Measurements from ENCODE around the gene SAFB2. TPM values are rescaled to one million over a fixed set of nuclear protein-coding genes. Genes with fewer than 3 reads are reported as not detected.

Gene SAFB2
- total RNA-seq, 1 donor from 2014 or later, result 53.3 TPM

DNA sequence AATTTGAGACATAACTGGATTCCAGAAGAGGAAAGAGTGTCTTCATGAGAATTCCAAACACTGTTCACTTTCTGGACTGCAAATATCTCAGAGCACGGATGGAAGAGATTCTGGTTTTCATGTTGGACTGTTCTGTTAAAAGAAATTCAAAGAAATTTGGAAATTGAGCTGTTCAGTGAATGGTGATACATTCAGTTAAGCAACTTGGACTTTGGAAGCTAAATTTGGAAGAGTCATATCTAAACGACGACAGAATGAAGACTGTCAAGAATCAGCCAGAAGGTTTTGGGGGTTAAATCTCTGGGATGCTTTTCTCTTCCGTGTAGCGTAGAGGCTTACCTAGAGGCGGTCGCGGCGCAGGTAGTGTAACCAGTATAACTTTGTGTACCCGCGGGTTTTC, 25.9 kb upstream of the SAFB2 start:
- H3K4me1 Mint-ChIP-seq, result no peaks in the 10 kb centered on the region
- H3K36me3 Mint-ChIP-seq, result peaks cover 58% of the 10 kb centered on the region
- no peak overlapping the region for H3K4me3 ChIP-seq
- H3K27me3 Mint-ChIP-seq (ENCODE audit: insufficient read depth, low read depth), result no peaks in the 10 kb centered on the region
- H3K4me1 ChIP-seq, result no peaks in the 10 kb centered on the region
- H3K4me2 ChIP-seq, result no peak overlapping the region
- no peak overlapping the region for H3K27ac ChIP-seq
- no peak overlapping the region for H3K9ac ChIP-seq
- no peaks in the 10 kb centered on the region for H3K9me3 Mint-ChIP-seq
- H2AFZ ChIP-seq (replicated peaks), result no peak overlapping the region
- no peaks in the 10 kb centered on the region for H3K9me3 ChIP-seq (ENCODE audit: low read depth)
- no peaks in the 10 kb centered on the region for H3K27me3 ChIP-seq
- no peak for DNase-seq (ENCODE audit: low spot score)
- peaks cover 7% of the 10 kb centered on the region for H3F3A ChIP-seq (ENCODE audit: low read depth)
- no peak overlapping the region for H3K4me3 Mint-ChIP-seq
- H3K27ac Mint-ChIP-seq, result no peak overlapping the region
- peaks cover 45% of the 10 kb centered on the region for H3K79me2 ChIP-seq (ENCODE audit: low read depth)
- H4K20me1 ChIP-seq (ENCODE audit: low read depth), result peaks cover 47% of the 10 kb centered on the region
- H3K36me3 ChIP-seq, result peaks cover 18% of the 10 kb centered on the region
- TF ChIP-seq EZH2phosphoT487 (IDR thresholded peaks at IDR 0.05) (no peak), EZH2 (IDR thresholded peaks at IDR 0.05) (no peak)
- TF ChIP-seq, protein P1, sequence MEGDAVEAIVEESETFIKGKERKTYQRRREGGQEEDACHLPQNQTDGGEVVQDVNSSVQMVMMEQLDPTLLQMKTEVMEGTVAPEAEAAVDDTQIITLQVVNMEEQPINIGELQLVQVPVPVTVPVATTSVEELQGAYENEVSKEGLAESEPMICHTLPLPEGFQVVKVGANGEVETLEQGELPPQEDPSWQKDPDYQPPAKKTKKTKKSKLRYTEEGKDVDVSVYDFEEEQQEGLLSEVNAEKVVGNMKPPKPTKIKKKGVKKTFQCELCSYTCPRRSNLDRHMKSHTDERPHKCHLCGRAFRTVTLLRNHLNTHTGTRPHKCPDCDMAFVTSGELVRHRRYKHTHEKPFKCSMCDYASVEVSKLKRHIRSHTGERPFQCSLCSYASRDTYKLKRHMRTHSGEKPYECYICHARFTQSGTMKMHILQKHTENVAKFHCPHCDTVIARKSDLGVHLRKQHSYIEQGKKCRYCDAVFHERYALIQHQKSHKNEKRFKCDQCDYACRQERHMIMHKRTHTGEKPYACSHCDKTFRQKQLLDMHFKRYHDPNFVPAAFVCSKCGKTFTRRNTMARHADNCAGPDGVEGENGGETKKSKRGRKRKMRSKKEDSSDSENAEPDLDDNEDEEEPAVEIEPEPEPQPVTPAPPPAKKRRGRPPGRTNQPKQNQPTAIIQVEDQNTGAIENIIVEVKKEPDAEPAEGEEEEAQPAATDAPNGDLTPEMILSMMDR (IDR thresholded peaks at IDR 0.05), result no peak

DNA sequence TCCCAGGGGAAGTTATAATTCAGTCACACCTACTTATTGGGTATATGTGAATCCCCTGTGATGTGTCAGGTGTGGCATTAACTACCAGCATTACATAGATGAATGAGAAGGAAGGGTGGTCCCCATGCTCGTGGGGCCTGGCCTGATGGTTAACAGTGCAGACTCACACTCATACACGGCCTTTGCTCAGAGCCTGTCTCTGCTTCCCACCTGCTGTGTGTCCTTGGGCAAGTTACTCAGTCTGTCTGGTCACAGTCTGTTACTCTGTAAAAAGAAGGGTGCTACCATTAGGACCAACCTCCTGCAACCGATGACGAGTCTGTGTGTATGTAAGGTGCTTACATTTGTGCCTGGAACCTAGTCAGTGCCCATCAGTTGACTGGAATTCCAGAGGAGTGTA, 24.1 kb upstream of the SAFB2 start:
- H3K36me3 ChIP-seq, result peaks cover 14% of the 10 kb centered on the region
- H3F3A ChIP-seq (ENCODE audit: low read depth), result peaks cover 11% of the 10 kb centered on the region
- no peak overlapping the region for H3K27ac ChIP-seq
- H3K4me2 ChIP-seq, result no peak overlapping the region
- TF ChIP-seq EZH2phosphoT487 (IDR thresholded peaks at IDR 0.05) (no peak), EZH2 (IDR thresholded peaks at IDR 0.05) (no peak)
- TF ChIP-seq, protein P1 (IDR thresholded peaks at IDR 0.05), result no peak
- H3K9ac ChIP-seq, result no peak overlapping the region
- H3K9me3 Mint-ChIP-seq, result no peaks in the 10 kb centered on the region
- peaks cover 62% of the 10 kb centered on the region for H3K79me2 ChIP-seq (ENCODE audit: low read depth)
- peaks cover 60% of the 10 kb centered on the region for H4K20me1 ChIP-seq (ENCODE audit: low read depth)
- H3K4me1 Mint-ChIP-seq, result no peaks in the 10 kb centered on the region
- H3K27me3 ChIP-seq, result no peaks in the 10 kb centered on the region
- no peak for DNase-seq (ENCODE audit: low spot score)
- no peak overlapping the region for H3K4me3 Mint-ChIP-seq
- no peaks in the 10 kb centered on the region for H3K9me3 ChIP-seq (ENCODE audit: low read depth)
- H2AFZ ChIP-seq (replicated peaks), result no peak overlapping the region
- no peaks in the 10 kb centered on the region for H3K4me1 ChIP-seq
- H3K4me3 ChIP-seq, result no peak overlapping the region
- H3K27me3 Mint-ChIP-seq (ENCODE audit: insufficient read depth, low read depth), result no peaks in the 10 kb centered on the region
- peaks cover 53% of the 10 kb centered on the region for H3K36me3 Mint-ChIP-seq
- no peak overlapping the region for H3K27ac Mint-ChIP-seq

DNA sequence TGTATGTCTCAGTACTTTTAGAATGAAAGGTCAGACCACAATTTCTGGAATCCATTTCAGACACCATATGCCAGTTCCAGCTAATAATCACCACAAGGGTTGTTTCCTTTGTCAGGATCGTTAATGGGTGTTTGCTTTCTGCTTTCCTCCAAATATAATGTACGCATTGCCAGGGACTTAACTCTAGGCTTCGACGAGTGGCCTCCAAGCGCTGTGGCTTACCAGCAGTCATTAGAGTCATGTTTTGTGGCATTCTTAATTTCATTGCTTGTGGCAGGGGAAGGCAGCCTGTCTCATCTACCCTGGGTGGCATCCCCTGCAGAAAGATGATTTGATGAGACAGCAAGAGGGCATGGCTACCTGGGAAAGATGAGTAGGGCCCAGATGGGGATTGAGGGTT, 22.8 kb upstream of the SAFB2 start:
- DNase-seq (ENCODE audit: low spot score), result no peak
- no peak overlapping the region for H3K27ac ChIP-seq
- peaks cover 11% of the 10 kb centered on the region for H3F3A ChIP-seq (ENCODE audit: low read depth)
- Mint-ChIP-seq H3K4me1 (no peaks in the 10 kb centered on the region), H3K4me3 (no peak overlapping the region), H3K27me3 (ENCODE audit: insufficient read depth, low read depth) (no peaks in the 10 kb centered on the region), H3K27ac (no peak overlapping the region), H3K36me3 (peaks cover 53% of the 10 kb centered on the region), H3K9me3 (no peaks in the 10 kb centered on the region)
- peaks cover 75% of the 10 kb centered on the region for H3K79me2 ChIP-seq (ENCODE audit: low read depth)
- H3K4me1 ChIP-seq, result no peaks in the 10 kb centered on the region
- H4K20me1 ChIP-seq (ENCODE audit: low read depth), result peaks cover 73% of the 10 kb centered on the region
- TF ChIP-seq EZH2 (IDR thresholded peaks at IDR 0.05) (no peak), EZH2phosphoT487 (IDR thresholded peaks at IDR 0.05) (no peak)
- TF ChIP-seq, protein P1 (IDR thresholded peaks at IDR 0.05), result no peak
- no peak overlapping the region for H3K4me2 ChIP-seq
- H3K4me3 ChIP-seq, result no peak overlapping the region
- no peak overlapping the region for H3K9ac ChIP-seq
- H3K9me3 ChIP-seq (ENCODE audit: low read depth), result no peaks in the 10 kb centered on the region
- no peaks in the 10 kb centered on the region for H3K27me3 ChIP-seq
- peaks cover 14% of the 10 kb centered on the region for H3K36me3 ChIP-seq
- H2AFZ ChIP-seq (replicated peaks), result no peak overlapping the region
